GM18505 (cell line): ENCODE data around the gene NUTM2G.
"Not testable (repeated sequence)": the region's sequence is repeated elsewhere in the genome, so short reads cannot be mapped to it uniquely, and the experiment has no call there.

Experiments used
- ATAC-seq: cut with Tn5 transposase; IDR thresholded peaks from one replicate; pipeline ENCODE4 v1.9.1; 2021; ENCODE audit not compliant: unreplicated experiment
- POLR2A ChIP-seq: IDR thresholded peaks from 4 replicates; pipeline ENCODE4 v1.6.1; 2011; ENCODE audit warnings: borderline replicate concordance; ENCODE audit not compliant: insufficient read depth, insufficient read length; ENCODE audit errors: extremely low read depth

NUTM2G gene, protein sequence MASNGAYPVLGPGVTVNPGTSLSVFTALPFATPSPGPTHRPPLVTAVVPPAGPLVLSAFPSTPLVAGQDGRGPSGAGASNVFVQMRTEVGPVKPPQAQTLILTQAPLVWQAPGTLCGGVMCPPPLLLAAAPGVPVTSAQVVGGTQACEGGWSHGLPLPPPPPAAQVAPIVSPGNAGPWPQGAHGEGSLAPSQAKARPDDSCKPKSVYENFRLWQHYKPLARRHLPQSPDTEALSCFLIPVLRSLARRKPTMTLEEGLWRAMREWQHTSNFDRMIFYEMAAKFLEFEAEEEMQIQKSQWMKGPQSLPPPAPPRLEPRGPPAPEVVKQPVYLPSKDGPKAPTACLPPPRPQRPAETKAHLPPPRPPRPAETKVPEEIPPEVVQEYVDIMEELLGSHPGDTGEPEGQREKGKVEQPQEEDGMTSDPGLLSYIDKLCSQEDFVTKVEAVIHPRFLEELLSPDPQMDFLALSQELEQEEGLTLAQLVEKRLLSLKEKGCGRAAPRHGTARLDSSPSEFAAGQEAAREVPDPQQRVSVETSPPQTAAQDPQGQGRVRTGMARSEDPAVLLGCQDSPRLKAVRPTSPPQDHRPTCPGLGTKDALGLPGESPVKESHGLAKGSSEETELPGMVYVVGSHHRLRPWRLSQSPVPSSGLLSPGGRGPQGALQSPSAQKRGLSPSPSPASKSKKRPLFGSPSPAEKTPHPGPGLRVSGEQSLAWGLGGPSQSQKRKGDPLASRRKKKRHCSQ

DNA sequence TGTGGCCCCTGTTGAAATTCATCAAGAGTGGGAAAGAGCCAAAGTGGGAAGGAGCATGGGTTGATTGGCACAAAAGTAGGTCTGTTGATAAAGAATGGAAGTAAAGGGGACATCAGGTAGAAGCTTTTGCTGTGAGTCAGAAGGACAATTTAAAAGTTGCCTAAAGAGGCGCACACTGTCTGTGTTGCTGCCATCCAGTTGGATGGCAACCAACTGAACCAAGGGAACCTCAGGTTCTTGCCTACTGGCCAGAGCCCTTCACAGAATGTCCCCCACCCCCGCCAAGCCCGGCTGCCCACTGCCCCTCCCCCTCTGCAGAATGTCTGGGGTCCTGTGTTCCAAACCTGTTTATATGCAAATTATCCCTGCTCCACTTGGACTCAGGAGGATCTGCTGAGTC, at the start of gene NUTM2G:
Gene NUTM2G (plus strand): TSS at position 301 of the 400 bp plus-strand sequence. CDS start 182 bp downstream, outside the sequence.
- not testable (repeated sequence) for ATAC-seq

DNA sequence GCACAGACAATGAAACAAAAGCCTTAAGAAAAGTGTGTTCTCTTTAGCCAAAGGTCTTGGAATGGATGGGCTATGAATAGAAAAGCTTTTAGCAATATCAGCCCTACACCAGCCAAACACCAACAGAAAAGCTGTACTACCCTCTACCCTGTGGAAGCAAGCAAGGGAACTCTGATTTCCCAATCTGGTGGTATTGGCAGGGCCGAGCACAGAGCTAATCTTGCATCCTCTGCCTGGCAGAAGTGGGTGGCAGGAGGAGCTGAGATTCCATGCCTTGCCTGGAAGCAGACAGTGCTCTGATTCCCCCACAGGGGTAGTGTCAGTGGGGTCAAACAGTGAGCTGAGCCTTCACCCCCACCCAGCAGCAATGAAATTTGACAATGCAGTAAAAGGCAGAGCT, 44.7 kb upstream of the NUTM2G start:
- no peak for ATAC-seq
- TF ChIP-seq POLR2A = no peak

DNA sequence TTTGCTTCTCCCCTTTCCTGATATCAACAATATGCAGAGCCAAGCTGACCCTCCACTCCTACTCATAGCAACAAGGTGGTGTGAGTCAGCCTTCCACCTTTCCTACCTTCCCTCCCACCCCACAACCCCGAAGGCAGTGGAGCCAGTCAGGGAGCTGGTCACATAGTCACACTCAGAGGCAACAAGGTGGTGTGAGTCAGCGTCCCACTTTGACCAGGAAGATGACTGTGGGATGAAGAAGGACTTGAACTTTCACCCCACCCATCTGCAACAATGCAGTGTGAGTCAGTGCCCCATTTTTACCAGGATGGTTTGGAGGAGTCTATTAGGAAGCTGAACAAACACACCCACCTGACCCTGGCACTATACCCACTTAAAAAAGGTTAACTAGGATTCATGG, 44.2 kb upstream of the NUTM2G start:
- no peak for TF ChIP-seq POLR2A
- ATAC-seq = no peak

DNA sequence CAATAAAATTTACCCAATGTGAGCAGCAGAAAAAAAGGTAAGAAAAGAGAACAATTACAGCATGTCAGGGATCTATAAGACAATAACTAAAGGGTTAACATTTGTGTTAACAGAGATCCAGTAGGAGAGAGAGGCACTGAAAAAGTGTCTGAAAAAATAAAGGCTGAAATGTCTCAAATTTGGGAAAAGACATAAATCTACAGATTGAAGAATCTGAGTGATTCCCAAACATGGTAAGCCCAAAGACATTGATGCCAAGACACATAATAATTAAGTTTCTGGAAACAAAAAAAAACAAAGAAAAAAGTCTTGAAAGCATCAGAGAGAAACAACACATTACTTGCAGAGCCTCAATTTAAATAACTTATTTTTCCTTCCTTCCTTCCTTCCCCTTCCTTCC, 43.2 kb upstream of the NUTM2G start:
- ATAC-seq = no peak
- no peak for TF ChIP-seq POLR2A

DNA sequence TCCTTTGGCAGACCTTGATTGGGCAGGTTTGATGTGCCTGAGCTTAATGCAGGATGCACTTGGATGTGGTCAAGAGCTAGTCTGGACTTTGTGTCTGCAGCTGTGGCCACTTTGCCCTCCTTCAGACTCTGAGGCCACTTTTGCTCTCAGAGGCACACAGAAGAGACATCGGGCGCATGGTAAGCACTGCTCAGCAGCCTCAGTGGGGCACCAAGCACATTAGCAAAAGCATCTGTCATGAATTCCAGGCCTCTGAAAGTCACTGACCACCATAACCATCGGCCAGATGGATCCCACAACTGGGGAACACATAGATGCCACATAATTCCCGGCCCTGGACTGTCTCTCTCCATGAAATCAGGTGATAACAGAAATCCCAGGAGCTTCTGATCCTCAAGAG, 40.1 kb upstream of the NUTM2G start:
- ATAC-seq = no peak
- TF ChIP-seq POLR2A = no peak

DNA sequence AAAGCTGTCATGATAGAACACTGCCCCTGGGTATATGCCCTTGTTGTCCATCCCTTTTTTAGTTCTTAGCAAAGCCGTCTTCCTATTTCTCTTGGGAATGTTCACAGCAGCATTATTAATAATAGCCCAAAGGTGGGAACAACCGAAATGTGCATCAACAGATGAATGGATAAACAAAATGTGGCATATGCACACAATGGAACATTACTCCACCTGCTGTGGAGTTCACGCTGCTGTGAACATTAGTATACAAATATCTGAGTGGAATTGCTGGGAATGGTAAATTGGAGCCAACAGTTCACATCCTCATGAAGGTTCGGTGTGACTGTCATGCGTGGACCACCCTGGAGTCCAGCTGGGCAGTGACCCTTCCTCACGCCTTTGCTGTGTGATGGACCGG, 36.5 kb upstream of the NUTM2G start:
- TF ChIP-seq POLR2A = no peak
- ATAC-seq = no peak

DNA sequence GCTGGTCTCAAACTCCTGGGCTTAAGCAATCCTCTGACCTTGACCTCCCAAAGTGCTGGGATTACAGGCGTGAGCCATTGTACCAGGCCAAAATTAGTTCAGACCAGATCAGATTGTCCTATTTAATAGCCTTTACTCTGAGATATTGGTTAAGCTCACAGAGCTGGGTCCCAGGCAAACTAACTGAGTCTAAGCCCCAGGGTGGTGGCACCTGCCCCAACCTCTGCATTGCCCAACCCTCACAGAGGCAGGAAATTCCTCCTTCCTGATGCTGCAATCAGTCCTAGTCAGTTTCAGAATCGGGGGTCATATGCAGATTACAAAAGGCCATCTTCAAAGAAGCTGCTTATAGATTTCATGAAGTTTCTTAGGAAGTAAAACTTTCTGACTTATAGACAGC, 28.6 kb upstream of the NUTM2G start:
- not testable (repeated sequence) for ATAC-seq

DNA sequence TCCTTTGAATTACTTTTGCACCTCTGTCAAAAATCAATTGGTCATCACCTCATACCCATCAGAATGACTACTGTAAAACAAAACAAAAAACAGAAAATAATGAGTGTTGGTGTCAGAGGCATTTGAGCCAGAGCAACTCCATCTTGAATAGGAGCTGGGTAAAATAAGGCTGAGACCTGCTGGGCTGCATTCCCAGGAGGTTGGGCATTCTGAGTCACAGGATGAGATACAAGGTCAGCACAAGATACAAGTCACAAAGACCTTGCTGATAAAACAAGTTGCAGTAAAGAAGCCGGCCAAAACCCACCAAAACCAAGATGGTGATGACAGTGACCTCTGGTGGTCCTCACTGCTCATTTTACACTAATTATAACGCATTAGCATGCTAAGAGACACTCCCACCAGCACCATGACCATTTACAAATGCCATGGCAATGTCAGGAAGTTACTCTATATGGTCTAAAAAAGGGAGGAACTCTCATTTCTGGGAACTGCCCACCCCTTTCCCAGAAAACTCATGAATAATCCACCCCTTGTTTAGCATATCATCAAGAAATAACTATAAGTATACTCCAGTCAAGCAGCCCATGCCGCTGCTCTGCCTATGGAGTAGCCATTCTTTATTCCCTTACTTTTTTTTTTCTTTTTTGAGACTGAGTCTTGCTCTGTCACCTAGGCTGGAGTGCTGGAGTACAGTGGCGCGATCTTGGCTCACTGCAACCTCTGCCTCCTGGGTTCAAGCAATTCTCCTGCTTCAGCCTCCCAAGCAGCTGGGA, 23.5 kb upstream of the NUTM2G start:
- not testable (repeated sequence) for ATAC-seq

DNA sequence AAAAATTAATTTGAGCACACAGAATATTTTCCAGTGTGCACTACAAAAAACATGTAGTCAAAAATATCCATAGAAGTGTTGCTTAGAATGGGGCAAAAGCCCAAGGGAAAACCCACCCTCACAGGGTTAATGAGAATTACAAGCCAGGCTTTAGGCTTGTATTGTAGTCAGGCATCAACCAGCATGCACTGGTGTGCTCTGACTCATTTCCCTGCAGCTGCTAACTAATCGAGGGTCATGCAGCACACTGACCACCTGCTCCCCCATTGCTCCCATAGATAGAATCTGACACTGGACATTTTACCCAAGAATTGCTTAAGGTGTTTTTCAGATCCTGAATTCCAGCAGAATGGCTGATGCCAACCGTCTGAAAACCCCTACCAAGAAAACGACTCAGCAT, 20.2 kb upstream of the NUTM2G start:
- ATAC-seq = not testable (repeated sequence)

DNA sequence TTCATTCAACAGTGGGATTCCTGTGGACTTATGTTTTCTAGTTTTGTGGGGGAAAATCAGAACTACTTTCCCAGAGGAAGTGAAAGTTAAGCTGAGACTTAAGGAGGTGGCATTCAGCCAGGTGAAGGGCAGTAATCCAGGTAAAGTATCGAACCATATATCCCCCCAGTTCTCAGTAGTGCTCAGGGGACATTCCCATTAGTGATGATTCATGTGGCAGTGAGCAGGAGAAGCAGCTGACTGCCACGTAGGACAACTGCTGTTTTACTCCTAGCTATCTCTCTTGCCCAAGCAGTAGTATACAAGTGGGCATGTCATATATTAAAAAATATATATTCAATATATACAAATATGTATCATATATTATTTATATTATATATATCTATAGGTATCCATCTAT, 13.1 kb upstream of the NUTM2G start:
- not testable (repeated sequence) for ATAC-seq

DNA sequence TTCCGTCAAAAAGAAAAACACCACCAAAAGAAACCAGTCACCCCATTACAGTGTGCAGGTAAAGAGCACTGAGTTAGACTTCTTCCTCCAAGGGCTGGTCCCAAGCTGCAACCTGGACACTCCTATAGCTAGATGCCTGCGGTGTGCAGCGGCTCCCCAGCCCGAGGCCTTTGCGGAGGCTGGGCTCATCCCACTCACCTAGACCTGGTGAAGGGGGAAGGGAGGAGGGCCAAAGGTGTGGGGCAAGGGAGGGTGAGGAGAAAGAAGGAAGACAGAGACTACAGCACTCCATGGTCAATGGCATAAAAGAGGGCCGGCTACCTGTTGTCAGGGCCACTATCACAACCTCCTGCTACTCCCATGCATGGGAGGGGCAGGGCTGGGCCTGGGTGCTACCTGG, 12.1 kb upstream of the NUTM2G start:
- not testable (repeated sequence) for ATAC-seq

DNA sequence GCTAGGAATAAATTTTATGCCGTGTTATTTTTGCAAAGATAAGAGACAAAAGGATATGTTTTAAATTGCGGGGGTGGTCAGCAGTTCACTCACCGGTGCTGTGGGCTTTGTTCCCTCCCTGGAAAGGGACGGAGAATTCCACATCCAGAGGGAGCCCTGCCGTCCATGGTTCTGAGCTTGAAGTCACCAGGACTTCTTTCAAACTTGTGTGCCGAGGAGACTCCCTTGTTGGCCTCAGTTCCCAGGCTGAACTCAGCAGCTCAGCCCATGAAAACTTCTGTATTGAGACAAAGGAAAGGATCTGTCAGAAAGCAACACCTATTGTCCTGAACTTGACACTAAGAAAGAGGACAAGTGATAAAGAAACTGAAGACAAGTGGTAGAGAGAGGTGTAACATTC, 10.1 kb upstream of the NUTM2G start:
- not testable (repeated sequence) for ATAC-seq

DNA sequence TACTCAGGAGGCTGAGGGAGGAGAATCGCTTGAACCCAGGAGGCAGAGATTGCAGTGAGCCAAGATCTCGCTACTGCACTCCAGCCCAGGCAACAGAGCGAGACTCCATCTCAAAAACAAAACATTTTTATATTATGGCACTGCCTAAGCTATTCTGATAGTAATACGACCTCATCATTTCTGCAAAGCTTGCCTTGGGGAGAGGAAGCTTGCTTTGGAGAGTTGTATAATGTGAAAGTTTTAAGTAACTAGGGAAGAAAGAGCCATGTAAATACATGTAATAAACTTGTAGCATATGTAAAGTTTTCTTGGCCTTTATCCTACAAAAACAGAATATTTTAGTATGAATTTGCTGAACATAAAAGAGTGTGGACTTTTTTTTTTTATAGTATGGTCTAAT, 7.8 kb upstream of the NUTM2G start:
- ATAC-seq = not testable (repeated sequence)

DNA sequence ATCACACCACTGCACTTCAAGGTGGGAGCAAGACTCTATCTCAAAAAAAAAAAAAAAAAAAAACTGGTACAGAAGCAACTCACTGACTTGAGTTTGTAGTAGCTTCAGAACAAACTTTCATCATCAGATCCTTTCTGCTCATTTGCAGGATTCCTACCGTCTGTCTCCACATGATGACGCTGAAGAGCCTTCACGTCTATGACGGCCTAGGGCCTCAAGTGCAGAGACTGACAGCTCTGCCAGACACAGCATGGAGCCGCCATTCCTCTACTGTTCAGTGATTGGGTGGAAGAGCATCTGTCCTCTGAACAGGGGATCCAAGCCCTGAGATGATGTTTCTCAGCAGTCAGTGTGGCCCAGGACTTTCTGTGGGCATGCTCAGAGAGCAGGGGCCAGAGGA, 3.1 kb upstream of the NUTM2G start:
- ATAC-seq = not testable (repeated sequence)

DNA sequence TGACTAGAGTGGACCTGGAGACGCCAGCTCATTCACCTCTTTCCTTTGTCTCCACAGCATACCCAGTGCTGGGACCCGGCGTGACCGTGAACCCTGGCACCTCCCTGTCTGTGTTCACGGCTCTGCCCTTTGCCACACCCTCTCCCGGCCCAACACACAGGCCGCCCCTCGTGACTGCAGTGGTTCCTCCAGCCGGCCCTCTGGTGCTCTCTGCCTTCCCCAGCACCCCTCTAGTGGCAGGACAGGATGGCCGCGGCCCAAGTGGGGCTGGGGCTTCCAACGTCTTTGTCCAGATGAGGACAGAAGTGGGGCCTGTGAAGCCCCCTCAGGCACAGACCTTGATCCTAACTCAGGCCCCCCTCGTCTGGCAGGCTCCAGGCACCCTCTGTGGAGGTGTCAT, 3.0 kb downstream of the NUTM2G start:
- ATAC-seq = not testable (repeated sequence)

DNA sequence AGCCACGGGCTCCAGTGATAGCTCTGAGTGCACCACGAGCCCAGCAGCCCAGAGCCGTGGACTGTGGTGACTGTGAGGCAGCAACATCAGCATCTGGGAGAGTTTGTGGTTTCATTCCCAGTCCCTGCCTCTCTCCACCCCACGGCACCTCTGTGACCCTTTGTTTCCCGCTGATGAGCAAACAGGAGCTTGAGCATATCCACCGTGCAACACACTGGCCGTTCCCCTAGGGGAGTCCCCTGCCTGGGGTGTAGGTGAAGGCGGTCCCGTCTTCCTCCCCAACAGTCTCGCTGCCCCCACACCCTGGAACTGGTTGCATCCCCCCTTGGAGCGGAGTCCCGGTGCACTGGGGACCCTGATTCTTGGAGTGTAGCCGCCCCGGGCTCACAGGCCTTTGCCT, 5.5 kb downstream of the NUTM2G start:
- not testable (repeated sequence) for ATAC-seq

DNA sequence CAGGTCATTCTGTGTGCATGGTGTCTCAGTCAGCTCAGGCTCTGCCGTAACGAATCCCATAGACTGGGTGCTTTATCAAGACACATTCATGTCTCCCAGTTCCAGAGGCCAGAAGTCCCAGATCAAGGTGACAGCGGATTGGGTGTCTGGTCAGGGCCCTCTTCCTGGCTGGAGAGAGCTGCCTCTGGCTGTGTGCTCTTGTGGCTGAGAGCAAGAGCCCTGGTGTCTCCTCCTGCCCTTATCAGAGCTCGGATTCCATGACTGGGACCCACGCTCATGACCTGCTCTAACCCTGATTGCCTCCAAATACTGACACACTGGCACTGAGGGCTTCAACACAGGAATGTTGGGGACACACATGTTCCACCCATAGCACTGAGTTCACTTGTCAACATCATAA, 6.1 kb downstream of the NUTM2G start:
- ATAC-seq = not testable (repeated sequence)

DNA sequence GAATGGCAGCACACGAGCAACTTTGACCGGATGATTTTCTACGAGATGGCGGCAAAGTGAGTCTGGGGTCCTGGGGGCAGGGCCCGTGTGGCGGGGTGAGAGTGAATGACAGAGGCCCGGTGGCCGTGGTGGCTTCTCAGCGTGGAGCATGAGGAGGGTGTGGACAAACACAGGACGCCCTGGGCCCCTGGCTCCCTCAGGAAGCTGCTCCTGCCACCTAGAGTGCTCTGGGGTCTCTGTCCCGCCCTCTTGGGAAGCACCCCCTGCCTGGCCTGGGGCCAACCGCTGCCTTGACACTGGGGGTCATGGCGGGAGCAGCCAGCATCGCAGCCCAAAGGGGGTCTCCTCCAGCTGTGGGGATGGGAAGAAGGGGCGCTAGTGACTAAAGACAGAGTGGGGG, 6.8 kb downstream of the NUTM2G start:
- not testable (repeated sequence) for ATAC-seq

DNA sequence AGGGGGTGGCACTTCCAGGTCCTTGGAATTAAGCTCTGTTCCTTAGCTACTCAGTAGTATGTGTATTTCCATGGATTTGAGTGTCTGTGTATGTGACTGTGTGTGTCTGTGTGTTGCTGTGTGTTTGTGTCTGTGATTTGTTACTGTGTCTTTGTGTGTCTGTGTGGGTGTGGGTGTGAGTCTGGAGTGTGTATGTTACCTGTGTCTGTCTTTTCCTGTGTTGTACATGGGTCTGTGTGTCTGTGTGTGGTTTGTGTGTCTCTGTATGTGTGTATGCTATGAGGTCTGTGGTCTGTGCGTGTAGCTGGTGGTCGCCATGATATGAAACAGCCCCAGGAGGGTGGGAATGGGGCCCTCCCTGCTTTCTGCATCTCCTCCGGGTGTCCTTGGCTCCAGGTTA, 8.8 kb downstream of the NUTM2G start:
- ATAC-seq = not testable (repeated sequence)
